ENCODE data around the gene TSBP1.

GRCh38 chr6:32337186-32337805 lies 34.4 kb downstream of the TSBP1 start:
- TF ChIP-seq, protein P1, sequence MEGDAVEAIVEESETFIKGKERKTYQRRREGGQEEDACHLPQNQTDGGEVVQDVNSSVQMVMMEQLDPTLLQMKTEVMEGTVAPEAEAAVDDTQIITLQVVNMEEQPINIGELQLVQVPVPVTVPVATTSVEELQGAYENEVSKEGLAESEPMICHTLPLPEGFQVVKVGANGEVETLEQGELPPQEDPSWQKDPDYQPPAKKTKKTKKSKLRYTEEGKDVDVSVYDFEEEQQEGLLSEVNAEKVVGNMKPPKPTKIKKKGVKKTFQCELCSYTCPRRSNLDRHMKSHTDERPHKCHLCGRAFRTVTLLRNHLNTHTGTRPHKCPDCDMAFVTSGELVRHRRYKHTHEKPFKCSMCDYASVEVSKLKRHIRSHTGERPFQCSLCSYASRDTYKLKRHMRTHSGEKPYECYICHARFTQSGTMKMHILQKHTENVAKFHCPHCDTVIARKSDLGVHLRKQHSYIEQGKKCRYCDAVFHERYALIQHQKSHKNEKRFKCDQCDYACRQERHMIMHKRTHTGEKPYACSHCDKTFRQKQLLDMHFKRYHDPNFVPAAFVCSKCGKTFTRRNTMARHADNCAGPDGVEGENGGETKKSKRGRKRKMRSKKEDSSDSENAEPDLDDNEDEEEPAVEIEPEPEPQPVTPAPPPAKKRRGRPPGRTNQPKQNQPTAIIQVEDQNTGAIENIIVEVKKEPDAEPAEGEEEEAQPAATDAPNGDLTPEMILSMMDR (conservative IDR thresholded peaks at IDR 0.05 in 1 of 2, IDR thresholded peaks at IDR 0.05 in 1 of 2; ENCODE audit: extremely low read depth in 1 of 2, insufficient read depth in 1 of 2, low read depth in 1 of 2, low read length in 2 of 2): no peak
- no peak for TF ChIP-seq EZH2 (IDR thresholded peaks at IDR 0.05; ENCODE audit: borderline replicate concordance, low read length)
